Measurements from ENCODE around the gene MYMX. TPM values are rescaled to one million over a fixed set of nuclear protein-coding genes. Genes with fewer than 3 reads are reported as not detected.

MYMX gene
- total RNA-seq, 1 experiment from 2014 or later = 1.8 TPM

- DNase-seq (ENCODE audit: low read depth, low spot score) (no peak), ATAC-seq (no peak)
- Histone ChIP-seq H3K27ac (ENCODE audit: low read length) (no peak overlapping the region), H3K9me3 (ENCODE audit: control insufficient read depth, insufficient read depth, low read depth, low read length) (no peaks in the 10 kb centered on the region), H3K4me3 (ENCODE audit: low read depth in 2 of 2, low read length in 2 of 2) (no peak overlapping the region), H3K27me3 (ENCODE audit: control insufficient read depth, insufficient read depth, low read length) (no peaks in the 10 kb centered on the region), H3K36me3 (ENCODE audit: control insufficient read depth, insufficient read depth, low read length) (no peaks in the 10 kb centered on the region), H3K4me1 (ENCODE audit: control insufficient read depth, insufficient read depth, low read length) (peaks cover 3% of the 10 kb centered on the region)
- intact Hi-C loops (cut with micrococcal nuclease; ENCODE audit: unreplicated experiment) (no loop called here), in situ Hi-C loops (cut with HindIII; ENCODE audit: low pct_unique_long_range_greater_than_20kb, low sequenced_read_pairs) (no loop called here)
- ChIA-PET POLR2A (no interaction called here), CTCF (no interaction called here)
- no peak for TF ChIP-seq POLR2AphosphoS5 (IDR thresholded peaks at IDR 0.05; ENCODE audit: low read depth, low read length)
- no peak for TF ChIP-seq REST (IDR thresholded peaks at IDR 0.05; ENCODE audit: insufficient read depth in 1 of 2, low read depth in 2 of 2, low read length in 1 of 2)
- no peak for TF ChIP-seq SIN3A (IDR thresholded peaks at IDR 0.05; ENCODE audit: borderline replicate concordance, insufficient read depth, low read depth, low read length)
- TF ChIP-seq, protein P1, sequence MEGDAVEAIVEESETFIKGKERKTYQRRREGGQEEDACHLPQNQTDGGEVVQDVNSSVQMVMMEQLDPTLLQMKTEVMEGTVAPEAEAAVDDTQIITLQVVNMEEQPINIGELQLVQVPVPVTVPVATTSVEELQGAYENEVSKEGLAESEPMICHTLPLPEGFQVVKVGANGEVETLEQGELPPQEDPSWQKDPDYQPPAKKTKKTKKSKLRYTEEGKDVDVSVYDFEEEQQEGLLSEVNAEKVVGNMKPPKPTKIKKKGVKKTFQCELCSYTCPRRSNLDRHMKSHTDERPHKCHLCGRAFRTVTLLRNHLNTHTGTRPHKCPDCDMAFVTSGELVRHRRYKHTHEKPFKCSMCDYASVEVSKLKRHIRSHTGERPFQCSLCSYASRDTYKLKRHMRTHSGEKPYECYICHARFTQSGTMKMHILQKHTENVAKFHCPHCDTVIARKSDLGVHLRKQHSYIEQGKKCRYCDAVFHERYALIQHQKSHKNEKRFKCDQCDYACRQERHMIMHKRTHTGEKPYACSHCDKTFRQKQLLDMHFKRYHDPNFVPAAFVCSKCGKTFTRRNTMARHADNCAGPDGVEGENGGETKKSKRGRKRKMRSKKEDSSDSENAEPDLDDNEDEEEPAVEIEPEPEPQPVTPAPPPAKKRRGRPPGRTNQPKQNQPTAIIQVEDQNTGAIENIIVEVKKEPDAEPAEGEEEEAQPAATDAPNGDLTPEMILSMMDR (IDR thresholded peaks at IDR 0.05) = no peak
- no peak for TF ChIP-seq TCF7L2 (IDR thresholded peaks at IDR 0.05; ENCODE audit: low read depth, low read length)
- no TSS peak for BruUV-seq (replicated peaks)
Measured at GRCh38 chr6:44211284-44211683, 5.4 kb upstream of the MYMX start.

DNA sequence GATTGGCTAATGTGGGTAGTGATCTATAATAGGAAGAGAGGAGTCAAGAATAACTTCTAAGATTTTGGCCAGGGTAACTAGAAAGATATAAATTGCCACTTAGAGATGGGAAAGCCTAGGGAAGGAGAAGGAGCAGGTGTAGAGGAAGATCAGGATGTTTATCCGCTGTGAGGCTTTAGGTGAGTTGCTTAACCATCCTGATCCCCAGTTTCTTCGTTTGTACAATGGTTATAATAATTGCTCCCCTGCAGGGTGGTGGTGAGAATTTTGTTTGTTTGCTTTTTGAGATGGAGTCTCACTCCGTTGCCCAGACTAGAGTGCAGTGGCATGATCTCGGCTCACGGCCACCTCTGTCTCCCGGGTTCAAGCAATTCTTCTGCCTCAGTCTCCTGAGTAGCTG lies 2.4 kb upstream of the MYMX start:
- TF ChIP-seq POLR2AphosphoS5 (IDR thresholded peaks at IDR 0.05; ENCODE audit: low read depth, low read length) (no peak), SIN3A (IDR thresholded peaks at IDR 0.05; ENCODE audit: borderline replicate concordance, insufficient read depth, low read depth, low read length) (no peak), REST (IDR thresholded peaks at IDR 0.05; ENCODE audit: insufficient read depth in 1 of 2, low read depth in 2 of 2, low read length in 1 of 2) (no peak), TCF7L2 (IDR thresholded peaks at IDR 0.05; ENCODE audit: low read depth, low read length) (no peak)
- TF ChIP-seq, protein P1 (IDR thresholded peaks at IDR 0.05) = no peak
- in situ Hi-C loops (cut with HindIII; ENCODE audit: low pct_unique_long_range_greater_than_20kb, low sequenced_read_pairs) (no loop called here), intact Hi-C loops (cut with micrococcal nuclease; ENCODE audit: unreplicated experiment) (no loop called here)
- no peak overlapping the region for H3K27ac ChIP-seq (ENCODE audit: low read length)
- no peak overlapping the region for H3K4me3 ChIP-seq (ENCODE audit: low read depth in 2 of 2, low read length in 2 of 2)
- no peak for DNase-seq (ENCODE audit: low read depth, low spot score)
- no TSS peak for BruUV-seq (replicated peaks)
- no peaks in the 10 kb centered on the region for H3K36me3 ChIP-seq (ENCODE audit: control insufficient read depth, insufficient read depth, low read length)
- ChIA-PET POLR2A (interaction anchor here (0.5 kb wide), 1 partner anchor 24 kb away, joined by 7 read pairs; no protein-coding TSS in a partner anchor), CTCF (no interaction called here)
- H3K9me3 ChIP-seq (ENCODE audit: control insufficient read depth, insufficient read depth, low read depth, low read length) = no peaks in the 10 kb centered on the region
- H3K4me1 ChIP-seq (ENCODE audit: control insufficient read depth, insufficient read depth, low read length) = peaks cover 26% of the 10 kb centered on the region
- H3K27me3 ChIP-seq (ENCODE audit: control insufficient read depth, insufficient read depth, low read length) = no peaks in the 10 kb centered on the region
- ATAC-seq = no peak
